Activated T-cell treated with anti-CD3 and anti-CD28 coated beads for 4 hours (primary cell): ENCODE data around the gene USP37.

Source experiments
- DNase-seq: peaks from one replicate; pipeline ENCODE4 v3.0.0-alpha.2; 2020

USP37 gene

DNA sequence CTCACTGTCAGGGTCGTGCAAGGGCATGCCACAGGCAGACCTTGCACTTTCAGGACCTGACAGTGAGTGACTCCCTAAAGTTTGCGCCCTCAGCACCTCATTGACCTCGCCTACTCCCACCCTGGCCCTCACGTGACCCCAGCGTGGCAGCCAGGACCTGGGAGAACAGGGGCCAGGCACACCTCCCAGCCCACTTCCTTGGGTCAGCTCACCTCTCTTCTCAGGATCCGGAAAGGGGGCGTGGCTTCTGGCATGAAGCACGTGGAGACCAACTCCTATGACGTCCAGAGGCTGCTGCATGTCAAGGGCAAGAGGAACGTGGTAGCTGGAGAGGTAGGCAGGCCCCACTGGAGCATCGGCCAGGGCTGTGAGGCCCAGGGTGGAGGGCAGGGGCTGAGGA, 140.4 kb downstream of the USP37 start:
- DNase-seq = no peak

DNA sequence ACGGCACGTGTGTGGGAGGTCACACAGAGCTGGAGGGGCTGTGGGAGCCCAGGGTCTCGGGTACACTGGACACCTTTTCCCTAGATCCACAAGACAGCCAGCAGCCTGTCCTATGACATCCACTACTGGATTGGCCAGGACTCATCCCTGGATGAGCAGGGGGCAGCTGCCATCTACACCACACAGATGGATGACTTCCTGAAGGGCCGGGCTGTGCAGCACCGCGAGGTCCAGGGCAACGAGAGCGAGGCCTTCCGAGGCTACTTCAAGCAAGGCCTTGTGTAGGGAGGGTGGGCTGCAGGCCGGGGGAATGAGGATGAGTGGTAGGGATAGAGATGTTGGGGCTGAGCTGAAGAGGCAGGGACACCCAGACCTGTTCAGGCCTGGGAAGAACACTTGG, 142.6 kb downstream of the USP37 start:
- DNase-seq = no peak

DNA sequence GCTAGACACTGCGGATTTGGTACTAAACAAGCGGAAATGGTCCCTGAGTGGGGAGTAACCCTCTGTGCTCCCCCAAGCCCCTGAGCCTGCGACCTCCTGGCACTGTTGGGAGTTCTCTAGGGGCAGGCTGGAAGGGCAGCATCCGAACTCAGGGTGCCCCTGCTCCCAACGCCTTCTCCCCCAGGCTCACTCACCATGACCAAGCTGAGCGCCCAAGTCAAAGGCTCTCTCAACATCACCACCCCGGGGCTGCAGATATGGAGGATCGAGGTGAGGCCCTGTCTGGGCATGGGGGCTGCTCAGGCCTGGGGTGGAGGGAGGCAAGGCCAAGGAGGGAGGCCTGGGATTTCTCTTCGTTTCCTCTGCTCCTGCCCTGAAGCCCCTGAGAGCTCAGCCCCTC, 144.6 kb downstream of the USP37 start:
- no peak for DNase-seq

DNA sequence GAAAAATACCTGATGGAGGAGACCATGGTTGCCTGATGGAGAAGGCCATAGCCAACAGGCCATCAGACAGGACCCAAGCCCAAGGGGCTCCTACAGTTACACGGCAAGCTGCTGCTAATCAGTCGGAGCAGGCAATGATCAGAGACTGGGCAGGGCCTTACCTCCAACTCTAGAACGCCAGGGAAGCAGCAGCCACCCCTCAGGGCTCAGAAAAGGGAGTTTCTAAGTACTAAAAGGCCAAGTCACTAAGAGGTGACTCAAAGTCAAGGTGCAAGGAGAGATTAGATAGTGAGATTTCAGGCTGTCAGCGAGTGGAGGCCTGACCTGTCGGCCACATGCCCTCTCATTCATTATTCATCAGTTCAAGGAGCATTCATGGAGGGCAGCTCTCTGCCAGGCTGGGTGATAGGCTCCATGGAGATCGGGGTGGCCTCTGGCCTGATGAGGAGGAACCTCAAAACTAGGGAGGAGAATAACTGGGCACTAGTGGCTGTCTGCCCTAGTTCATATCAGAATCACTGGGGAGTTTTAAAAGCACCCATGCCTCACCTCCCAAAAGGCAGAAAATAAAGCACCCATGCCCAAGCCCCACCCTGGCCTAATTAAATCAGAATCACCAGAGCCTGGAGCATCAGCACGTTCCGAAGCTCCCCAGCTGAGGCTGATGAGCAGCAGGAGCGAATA, 145.6 kb downstream of the USP37 start:
- no peak for DNase-seq

DNA sequence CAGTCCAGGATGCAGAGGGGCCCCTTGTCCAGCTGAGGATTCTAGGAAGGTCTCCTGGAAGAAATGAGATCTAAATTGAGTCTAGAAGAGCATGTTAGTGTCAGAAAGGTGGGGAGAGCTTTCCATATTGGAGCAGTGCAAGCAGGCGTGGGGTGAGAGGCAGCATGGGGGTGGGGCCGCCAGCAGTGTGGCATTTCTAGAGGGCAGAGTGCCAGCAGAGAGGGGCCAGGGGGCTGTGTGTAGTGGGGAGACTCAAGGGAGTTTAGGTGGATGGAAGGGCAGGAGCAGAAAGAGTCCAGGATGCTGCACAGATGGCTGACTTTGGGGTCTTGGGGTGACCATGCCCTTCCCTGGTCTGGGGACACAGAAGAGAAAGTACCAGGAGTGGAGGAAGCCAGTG, 147.1 kb downstream of the USP37 start:
- no peak for DNase-seq

DNA sequence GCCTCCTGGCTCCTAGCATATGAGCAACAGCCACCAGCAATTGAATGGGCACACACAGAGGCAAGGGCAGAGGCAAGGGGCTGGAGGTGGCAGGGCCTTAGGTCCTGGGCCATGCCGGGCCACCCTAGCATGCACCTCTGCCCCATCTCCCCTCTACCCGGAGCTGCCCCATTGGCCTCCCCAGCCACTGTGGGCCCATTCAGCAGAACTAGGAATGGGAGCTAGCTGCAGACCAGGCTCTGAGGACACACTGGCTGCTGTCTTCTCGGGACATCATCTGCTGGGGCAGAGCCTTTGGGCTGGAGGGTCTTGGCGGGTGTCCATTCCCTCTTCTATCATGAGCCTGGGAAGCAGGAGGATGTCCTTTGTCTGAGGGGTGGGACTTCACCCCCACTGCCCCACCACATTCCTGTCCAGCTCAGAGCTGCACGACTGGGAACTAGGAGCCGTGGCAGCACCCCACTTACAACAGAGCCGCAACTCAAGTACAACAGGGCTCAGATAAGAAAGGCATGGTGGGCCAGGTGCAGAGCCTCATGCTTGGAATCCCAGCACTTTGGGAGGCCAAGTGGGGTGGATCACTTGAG, 148.4 kb downstream of the USP37 start:
- no peak for DNase-seq

DNA sequence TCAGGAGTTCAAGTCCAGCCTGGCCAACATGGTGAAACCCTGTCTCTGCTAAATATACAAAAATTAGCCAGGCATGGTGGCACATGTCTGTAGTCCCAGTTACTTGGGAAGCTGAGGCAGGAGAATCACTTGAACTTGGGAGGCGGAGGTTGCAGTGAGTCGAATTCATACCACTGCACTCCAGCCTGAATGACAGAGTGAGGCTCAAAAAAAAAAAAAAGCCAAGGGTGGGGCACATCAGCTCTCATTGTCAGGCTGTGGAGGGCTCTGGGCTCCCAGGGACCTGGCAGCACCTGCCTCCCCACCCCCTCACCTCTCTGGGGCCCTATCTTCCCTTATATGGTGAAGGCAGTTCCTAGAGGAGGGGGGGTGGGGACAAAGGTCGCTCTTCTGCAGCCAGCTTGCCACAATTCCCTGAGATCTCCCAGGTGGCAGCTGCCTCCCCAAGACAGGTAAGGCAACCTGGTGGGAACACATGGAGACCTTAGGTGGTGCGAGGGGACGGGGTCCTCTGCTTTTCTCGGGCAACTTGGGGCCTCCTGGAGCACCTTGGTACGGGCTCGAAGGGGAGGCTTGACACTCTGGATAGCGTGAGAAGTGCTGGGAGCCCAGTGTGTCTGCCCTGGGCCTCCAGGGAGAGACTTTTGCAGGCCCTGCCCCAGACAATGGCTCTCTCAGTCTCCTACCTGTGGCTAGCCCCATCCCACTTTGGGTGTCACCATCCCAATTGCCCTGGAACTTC, 149.3 kb downstream of the USP37 start, which contains the start of gene VIL1:
TSS of gene VIL1 (plus strand) at position 407 of the 742 bp plus-strand sequence. CDS start 4,656 bp downstream, outside the sequence.
- DNase-seq = no peak

DNA sequence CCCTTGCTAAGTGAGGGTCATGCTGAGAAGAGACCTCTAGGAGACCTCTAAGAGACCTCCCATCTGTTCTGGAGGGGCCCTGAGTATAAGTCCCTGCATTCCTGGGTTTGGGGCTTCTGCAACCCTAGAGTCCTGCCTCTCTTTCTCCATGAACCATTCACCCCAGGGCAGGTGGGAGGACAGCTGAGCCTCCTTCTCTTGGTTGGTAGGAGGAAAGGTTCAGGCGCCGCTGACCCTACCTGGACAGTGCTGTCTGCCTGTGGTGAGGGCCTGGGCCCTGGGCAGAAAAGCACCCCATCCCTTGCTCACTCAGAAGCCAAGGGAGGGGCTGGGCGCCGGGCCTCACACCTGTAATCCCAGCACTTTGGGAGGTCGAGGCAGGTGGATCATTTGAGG, 149.8 kb downstream of the USP37 start:
- no peak for DNase-seq

DNA sequence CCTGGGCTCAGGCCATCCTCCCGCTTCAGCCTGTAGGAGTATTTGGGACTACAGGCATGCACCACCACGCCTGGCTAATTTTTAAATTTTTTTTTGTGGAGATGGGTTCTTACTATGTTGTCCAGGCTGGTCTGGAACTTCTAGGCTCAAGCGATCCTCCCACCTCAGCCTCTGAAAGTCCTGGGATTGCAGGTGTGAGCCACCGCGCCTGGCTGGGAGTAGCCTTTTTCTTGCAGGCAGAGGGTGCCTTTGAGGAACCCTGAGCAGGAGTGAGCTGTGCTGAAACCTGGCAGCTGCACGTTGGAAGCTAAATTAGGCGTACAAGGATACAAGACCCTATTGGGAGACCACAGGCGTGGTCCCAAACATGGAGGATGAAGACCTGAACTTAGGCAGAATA, 160.4 kb downstream of the USP37 start:
- no peak for DNase-seq

DNA sequence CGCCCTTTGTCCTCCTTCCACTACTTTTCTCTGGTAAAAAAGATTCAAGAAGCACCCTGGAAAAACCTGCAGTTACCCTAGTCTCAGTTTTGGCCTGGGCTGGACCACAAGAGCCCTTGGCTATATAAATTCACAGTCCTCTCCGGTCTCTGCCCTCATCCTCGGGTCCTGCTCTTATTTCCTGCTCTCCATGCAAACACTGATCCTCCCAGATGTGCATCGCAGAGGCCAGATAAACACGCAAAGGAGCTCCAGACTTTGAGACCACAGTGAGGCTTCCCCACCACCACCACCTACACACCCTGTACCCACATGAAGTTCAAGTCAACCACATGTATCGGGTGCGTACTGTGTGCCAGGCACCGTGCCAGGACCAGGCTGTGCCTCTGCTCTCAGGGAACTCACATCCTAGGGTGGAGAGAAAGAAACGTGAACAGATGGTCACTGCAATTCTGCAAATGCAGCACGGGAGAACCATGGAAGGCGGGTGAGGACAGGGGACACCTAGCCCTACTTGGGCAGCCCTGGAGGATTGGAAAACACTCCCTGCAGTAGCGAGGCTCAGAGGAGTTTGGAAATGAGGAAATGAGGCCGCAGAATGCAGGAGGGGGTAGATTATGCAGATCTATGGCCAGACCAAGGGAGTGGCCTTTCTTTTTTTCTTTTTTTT, 161.1 kb downstream of the USP37 start:
- DNase-seq = peak; percentile 50

DNA sequence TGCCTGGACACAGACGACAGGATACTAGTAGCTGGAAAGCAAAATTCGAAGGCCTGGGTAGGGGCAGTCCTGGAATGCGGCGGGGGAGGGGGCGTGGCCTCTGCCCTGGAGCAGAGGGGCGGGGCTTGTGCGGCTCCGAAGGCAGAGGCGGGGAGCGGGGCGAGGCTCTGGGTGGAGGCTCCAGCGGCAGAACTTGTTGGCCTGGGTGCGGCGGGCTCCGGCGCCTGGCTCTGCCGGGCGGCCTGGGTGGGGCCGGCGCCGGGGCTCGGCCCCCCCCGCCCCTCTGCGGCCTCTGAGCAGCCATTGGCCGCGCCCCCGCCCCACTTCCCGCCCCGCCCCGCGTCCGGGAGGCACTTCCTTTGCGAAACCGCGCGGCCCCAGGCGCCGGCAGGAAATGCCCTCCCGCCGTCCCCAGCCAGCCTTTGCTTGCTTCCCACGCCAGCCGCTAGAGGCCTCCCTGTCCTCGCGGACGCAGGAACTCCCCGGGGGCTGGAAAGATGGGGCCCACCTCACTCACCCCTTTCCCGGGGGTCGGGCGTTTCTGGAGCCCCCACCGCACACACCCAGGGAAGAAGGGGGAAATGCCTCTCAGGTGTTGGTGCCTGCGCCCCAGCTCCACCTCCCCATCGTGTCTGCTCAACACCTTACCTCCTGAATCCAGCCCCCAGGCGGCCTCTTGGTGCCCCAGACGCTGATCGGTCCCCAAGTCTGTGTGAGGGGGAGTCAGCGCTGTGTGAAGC, 161.8 kb downstream of the USP37 start:
- peak; percentile 72 for DNase-seq

DNA sequence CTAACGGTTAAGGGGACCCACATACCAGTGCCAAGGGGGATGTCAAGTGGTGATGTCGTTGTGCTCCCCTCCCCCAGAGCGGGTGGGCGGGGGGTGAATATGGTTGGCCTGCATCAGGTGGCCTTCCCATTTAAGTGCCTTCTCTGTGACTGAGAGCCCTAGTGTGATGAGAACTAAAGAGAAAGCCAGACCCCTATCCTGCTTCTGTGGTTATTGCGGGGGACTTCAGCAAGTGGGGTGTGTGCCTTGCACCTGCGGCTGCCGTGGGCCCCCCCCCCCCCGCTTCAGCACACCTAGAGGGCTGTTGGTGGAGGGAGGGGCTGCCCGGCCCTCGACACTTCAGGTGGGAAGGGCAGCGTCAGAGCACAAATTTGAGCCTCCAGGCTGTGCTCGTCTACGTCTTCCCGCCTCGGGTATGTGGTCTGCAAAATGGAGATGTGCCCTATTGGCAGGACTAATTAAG, 162.4 kb downstream of the USP37 start:
- no peak for DNase-seq

DNA sequence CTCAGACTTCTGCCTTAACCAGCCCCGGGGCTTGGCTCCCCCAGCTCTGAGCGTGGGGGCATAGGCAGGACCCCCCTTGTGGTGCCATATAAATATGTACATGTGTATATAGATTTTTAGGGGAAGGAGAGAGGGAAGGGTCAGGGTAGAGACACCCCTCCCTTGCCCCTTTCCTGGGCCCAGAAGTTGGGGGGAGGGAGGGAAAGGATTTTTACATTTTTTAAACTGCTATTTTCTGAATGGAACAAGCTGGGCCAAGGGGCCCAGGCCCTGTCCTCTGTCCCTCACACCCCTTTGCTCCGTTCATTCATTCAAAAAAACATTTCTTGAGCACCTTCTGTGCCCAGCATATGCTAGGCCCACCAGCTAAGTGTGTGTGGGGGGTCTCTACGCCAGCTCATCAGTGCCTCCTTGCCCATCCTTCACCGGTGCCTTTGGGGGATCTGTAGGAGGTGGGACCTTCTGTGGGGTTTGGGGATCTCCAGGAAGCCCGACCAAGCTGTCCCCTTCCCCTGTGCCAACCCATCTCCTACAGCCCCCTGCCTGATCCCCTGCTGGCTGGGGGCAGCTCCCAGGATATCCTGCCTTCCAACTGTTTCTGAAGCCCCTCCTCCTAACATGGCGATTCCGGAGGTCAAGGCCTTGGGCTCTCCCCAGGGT, 162.9 kb downstream of the USP37 start:
- no peak for DNase-seq

DNA sequence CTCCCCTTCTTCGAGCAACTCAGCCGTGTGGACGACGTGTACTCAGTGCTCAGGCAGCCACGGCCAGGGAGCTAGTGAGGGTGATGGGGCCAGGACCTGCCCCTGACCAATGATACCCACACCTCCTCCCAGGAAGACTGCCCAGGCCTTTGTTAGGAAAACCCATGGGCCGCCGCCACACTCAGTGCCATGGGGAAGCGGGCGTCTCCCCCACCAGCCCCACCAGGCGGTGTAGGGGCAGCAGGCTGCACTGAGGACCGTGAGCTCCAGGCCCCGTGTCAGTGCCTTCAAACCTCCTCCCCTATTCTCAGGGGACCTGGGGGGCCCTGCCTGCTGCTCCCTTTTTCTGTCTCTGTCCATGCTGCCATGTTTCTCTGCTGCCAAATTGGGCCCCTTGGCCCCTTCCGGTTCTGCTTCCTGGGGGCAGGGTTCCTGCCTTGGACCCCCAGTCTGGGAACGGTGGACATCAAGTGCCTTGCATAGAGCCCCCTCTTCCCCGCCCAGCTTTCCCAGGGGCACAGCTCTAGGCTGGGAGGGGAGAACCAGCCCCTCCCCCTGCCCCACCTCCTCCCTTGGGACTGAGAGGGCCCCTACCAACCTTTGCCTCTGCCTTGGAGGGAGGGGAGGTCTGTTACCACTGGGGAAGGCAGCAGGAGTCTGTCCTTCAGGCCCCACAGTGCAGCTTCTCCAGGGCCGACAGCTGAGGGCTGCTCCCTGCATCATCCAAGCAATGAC, 163.6 kb downstream of the USP37 start:
- DNase-seq = no peak

DNA sequence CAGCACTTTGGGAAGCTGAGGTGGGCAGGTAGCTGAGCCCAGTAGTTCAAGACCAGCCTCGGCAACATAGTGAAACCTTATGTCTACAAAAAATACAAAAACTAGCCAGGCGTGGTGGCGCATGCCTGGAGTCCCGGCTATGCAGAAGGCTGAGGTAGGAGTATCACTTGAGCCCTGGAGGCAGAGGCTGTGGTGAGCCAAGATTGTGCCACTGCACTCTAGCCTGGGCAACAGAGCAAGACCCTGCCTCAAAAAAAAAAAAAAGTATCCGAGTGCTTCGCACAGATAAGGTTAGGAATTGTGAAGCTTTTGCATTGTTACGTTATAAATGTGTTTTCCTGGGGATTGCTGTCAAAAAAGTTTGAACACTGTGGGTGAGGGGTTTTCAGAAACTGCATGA, 164.3 kb downstream of the USP37 start:
- DNase-seq = no peak

DNA sequence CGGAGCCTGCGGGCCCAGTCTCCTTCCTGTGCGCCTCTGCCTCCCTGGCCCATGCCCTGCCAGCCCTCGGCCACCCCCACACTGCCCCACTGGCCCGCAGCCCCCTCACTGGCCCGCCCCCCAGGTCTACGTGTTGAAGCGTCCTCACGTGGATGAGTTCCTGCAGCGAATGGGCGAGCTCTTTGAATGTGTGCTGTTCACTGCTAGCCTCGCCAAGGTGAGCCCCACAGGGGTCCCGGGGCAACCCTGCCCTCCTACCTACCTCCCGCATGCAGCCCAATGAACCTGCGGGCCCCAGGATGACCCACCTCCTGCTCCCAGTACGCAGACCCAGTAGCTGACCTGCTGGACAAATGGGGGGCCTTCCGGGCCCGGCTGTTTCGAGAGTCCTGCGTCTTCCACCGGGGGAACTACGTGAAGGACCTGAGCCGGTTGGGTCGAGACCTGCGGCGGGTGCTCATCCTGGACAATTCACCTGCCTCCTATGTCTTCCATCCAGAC, 165.2 kb downstream of the USP37 start:
- no peak for DNase-seq

DNA sequence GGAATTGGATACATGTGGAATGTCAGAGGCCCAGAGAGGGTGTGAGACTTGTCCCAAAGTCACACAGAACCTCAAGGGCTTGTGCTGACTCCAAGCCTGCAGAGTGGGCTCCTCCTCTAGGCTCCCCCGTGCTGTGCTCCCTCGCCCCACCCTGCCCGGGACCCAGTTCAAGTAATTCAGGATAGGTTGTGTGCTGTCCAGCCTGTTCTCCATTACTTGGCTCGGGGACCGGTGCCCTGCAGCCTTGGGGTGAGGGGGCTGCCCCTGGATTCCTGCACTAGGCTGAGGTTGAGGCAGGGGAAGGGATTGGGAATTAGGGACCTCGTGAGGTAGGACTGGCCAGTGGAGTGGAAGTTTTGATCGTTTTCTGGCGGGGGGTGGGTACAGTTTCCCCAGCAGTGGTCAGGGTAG, 165.7 kb downstream of the USP37 start:
- DNase-seq = no peak

DNA sequence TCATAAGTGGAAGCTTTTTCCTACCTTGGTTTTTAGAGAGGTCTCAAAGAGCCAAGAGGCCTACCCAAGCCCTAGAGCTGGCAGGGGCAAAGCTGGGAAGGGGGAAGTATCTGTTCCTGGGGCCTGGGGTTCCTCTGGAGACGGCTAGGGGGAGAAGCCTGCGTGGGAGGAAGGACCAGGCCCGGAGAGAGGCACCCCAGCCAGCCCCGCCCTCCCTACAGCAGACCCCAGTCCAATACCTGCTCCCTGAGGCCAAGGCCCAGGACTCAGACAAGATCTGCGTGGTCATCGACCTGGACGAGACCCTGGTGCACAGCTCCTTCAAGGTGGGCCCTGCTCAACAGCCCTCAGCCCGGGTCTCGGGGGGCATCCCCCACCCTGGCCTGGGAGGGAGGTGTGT, 166.3 kb downstream of the USP37 start:
- no peak for DNase-seq

DNA sequence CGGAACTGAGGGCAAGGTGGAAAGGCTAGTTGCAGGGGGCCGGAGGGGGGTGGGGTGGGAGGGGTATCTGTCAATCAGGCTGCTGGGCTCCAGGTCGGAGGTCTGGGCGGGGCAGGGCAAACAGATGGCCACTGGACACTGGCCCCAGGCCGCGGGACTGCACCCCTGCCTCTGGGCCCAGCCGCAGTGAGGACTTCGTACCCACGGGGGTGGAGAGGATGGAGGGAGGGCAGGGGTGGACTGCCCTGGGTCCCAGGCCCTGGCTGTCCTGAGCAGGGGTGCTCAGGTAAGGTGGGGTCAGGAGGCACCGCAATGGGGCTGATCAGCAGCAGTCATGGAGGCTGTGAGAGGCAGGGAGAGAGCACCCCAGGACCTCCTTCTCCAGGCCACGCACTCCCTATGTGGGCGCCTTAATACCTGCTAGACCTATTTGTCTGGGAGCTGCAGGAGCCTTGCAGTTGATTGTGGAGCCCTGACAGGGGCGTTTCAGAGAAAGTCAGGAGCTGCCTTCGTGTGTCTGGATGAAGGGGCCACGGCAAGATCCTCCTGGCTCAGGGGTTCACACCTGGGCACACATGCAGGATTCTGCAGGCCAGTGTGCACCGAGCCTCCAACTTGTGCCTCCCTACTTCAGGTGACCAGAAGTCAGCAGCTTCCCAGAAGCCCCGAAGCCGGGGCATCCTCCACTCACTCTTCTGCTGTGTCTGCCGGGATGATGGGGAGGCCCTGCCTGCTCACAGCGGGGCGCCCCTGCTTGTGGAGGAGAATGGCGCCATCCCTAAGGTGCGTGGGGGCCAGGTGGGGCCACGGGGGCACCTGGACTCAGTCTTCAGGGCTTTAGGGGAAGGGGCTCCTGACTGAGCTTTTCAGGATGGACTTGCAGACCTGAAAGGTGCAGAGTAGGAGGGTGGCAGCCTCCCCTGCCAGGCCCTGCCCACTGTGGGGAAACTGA, 166.9 kb downstream of the USP37 start:
- DNase-seq = no peak
